Gastrocnemius medialis (tissue), 4 donors: ENCODE data around the gene AHCYL1. TPM values are rescaled to one million over a fixed set of nuclear protein-coding genes. Genes with fewer than 3 reads are reported as not detected.

Source experiments
- ATAC-seq, 2 donors: fragments of 150-250 bp; one replicate each; pipeline ENCODE4 v1.9.1; 2016
- DNase-seq, 2 donors: peaks; one replicate each; pipeline ENCODE4 v3.0.0-alpha.2; 2019
- H3K27ac ChIP-seq, 4 donors: fragments of 200-600 bp; sonication (generic); 1 replicate in 1 of 4; 2 replicates in 3 of 4; pipeline ENCODE4 v1.5.1; 2016 to 2018; ENCODE audit warnings: mild to moderate bottlenecking in 2 of 4, moderate library complexity in 1 of 4
- H3K27me3 ChIP-seq, 3 donors: fragments of 200-600 bp; sonication (generic) in 2 of 3; 1 replicate in 1 of 3; 2 replicates in 2 of 3; pipeline versions ENCODE4 v1.5.1 to v1.6.0; 2016 to 2019; ENCODE audit warnings: mild to moderate bottlenecking in 1 of 3, moderate library complexity in 1 of 3
- H3K36me3 ChIP-seq, 2 donors: fragments of 200-600 bp; sonication (generic) in 1 of 2; one replicate each; pipeline ENCODE4 v1.5.1; 2017 to 2018
- H3K4me1 ChIP-seq, 2 donors: fragments of 200-600 bp; sonication (generic) in 1 of 2; one replicate each; pipeline ENCODE4 v1.5.1; 2016 to 2017; ENCODE audit warnings: mild to moderate bottlenecking in 2 of 2
- H3K4me3 ChIP-seq, 4 donors: fragments of 200-600 bp; sonication (generic) in 3 of 4; 1 replicate in 1 of 4; 2 replicates in 3 of 4; pipeline ENCODE4 v1.5.1; 2016 to 2019; ENCODE audit warnings: mild to moderate bottlenecking in 2 of 4
- H3K9me3 ChIP-seq, 3 donors: fragments of 200-600 bp; sonication (generic) in 2 of 3; 1 replicate in 1 of 3; 2 replicates in 2 of 3; pipeline ENCODE4 v1.5.1; 2016 to 2019
- POLR2A ChIP-seq, 2 donors: fragments of 450-650 bp; IDR thresholded peaks; one replicate each; pipeline ENCODE4 v1.6.1; 2017; ENCODE audit warnings: antibody characterized with exemption in 2 of 2, mild to moderate bottlenecking in 2 of 2, moderate library complexity in 2 of 2
- in situ Hi-C, 4 donors: fragments of 200-750 bp; cut with MboI; loops; one replicate each; pipeline versions ENCODE4 v1.15.0 to v1.8.0; 2017; ENCODE audit warnings: low sequenced_read_pairs in 4 of 4
- intact Hi-C: fragments of 100-400 bp; cut with DNase I; formaldehyde crosslinking; loops from one replicate; pipeline ENCODE4 v1.15.1; 2023; ENCODE audit warnings: low total_unique reads
- total RNA-seq, 4 donors: library from RNA; depleted of rRNA; stranded (reverse); fragments of >200 nt; gene quantifications; one replicate each; pipeline versions ENCODE4 v1.1.0 to v1.2.3, GENCODE V29; 2016
- TF ChIP-seq, protein P1 (sequence below), 5 experiments: fragments of 450-650 bp in 3 of 5; fragments of 200-600 bp in 2 of 5; sonication (generic) in 2 of 5; IDR thresholded peaks in 4 of 5; conservative IDR thresholded peaks in 1 of 5; 1 replicate in 4 of 5; 2 replicates in 1 of 5; pipeline ENCODE4 v1.5.1; 2016 to 2019; ENCODE audit warnings: antibody characterized with exemption in 5 of 5, mild to moderate bottlenecking in 3 of 5, moderate library complexity in 3 of 5

AHCYL1 gene
- total RNA-seq, 4 donors from 2014 or later = 42.3 to 109 (median 69.6) TPM

DNA sequence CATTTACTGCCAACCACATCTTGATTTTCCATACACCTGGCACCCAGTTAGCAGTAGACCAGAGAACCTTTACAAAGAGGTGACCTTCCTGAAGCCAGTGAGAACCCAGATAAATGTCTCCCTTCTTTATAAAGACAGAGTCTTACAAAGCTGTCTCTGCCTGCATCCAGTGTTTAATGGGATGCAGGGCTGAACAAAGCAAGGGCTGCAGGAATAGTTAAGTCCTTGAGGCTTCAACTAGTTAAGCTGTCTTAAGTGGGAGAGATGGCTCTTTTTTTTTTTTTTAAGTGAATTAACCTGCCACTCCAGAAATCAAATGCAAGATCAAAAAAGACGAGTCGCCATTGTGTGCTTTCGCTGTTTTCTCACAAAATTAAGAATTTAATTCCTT is 1.5 kb downstream of the AHCYL1 start:
- intact Hi-C loops (no loop called here), in situ Hi-C loops (loop anchor here (5.0 to 10.0 kb wide), 9 partner anchors 209 to 444 kb away; partner anchors contain the start of genes GNAI3 (in 2 of the 4) and GSTM2 (in 1 of the 4))
- ATAC-seq (no peak), DNase-seq (no peak)
- H3K4me3 ChIP-seq = peak overlapping the region; percentile 74 to 95 (median 82)
- TF ChIP-seq, protein P1, sequence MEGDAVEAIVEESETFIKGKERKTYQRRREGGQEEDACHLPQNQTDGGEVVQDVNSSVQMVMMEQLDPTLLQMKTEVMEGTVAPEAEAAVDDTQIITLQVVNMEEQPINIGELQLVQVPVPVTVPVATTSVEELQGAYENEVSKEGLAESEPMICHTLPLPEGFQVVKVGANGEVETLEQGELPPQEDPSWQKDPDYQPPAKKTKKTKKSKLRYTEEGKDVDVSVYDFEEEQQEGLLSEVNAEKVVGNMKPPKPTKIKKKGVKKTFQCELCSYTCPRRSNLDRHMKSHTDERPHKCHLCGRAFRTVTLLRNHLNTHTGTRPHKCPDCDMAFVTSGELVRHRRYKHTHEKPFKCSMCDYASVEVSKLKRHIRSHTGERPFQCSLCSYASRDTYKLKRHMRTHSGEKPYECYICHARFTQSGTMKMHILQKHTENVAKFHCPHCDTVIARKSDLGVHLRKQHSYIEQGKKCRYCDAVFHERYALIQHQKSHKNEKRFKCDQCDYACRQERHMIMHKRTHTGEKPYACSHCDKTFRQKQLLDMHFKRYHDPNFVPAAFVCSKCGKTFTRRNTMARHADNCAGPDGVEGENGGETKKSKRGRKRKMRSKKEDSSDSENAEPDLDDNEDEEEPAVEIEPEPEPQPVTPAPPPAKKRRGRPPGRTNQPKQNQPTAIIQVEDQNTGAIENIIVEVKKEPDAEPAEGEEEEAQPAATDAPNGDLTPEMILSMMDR (IDR thresholded peaks at IDR 0.05 in 4 of 5, conservative IDR thresholded peaks at IDR 0.05 in 1 of 5) = no peak
- TF ChIP-seq POLR2A (IDR thresholded peaks at IDR 0.05) = no peak
- no peaks in the 10 kb centered on the region for H3K36me3 ChIP-seq
- no peaks in the 10 kb centered on the region for H3K9me3 ChIP-seq
- no peaks in the 10 kb centered on the region for H3K27me3 ChIP-seq
- H3K4me1 ChIP-seq = peaks cover 54 to 64% of the 10 kb centered on the region in 2 donors
- peak overlapping the region; percentile 92 to 99 (median 96) for H3K27ac ChIP-seq

DNA sequence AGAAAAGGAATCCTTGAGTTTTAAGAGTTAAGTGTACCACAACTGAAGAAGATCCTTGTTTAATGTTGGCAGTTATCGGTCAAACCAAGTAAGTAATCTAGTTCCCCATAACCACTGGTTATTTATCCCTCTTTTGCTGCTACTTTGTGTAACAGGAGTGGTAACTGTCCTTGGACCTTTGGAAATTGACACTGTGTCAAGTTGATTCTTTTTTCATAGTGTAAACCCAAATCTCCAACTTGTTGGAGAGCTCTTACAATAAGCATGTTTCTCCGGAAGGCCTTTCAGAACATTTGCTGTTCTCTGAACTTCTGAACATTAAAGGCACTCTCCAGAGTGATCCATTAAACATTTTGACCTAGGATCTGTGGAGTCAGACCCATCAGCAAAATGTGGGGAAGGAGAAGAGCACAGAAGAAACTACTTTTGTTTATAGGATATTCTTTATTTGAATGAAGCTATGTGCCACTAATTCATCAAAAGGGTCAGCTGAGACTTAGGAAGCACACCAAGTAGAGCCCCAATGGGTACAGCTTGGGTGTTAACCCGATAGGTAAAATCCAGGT is 3.9 kb downstream of the AHCYL1 start:
- no peaks in the 10 kb centered on the region for H3K27me3 ChIP-seq
- peak overlapping the region; percentile 92 to 99 (median 96) for H3K27ac ChIP-seq
- peaks cover 71 to 83% of the 10 kb centered on the region in 2 donors for H3K4me1 ChIP-seq
- in situ Hi-C loops (loop anchor here (5.0 to 10.0 kb wide), 9 partner anchors 211 to 446 kb away; partner anchors contain the start of genes GNAI3 (in 2 of the 4) and GSTM2 (in 1 of the 4)), intact Hi-C loops (no loop called here)
- H3K9me3 ChIP-seq = no peaks in the 10 kb centered on the region
- DNase-seq (no peak), ATAC-seq (no peak)
- peak overlapping the region in 1 of 4 donors; percentile 10 for H3K4me3 ChIP-seq
- no peak for TF ChIP-seq POLR2A (IDR thresholded peaks at IDR 0.05)
- TF ChIP-seq, protein P1 (IDR thresholded peaks at IDR 0.05 in 4 of 5, conservative IDR thresholded peaks at IDR 0.05 in 1 of 5) = no peak
- no peaks in the 10 kb centered on the region for H3K36me3 ChIP-seq

DNA sequence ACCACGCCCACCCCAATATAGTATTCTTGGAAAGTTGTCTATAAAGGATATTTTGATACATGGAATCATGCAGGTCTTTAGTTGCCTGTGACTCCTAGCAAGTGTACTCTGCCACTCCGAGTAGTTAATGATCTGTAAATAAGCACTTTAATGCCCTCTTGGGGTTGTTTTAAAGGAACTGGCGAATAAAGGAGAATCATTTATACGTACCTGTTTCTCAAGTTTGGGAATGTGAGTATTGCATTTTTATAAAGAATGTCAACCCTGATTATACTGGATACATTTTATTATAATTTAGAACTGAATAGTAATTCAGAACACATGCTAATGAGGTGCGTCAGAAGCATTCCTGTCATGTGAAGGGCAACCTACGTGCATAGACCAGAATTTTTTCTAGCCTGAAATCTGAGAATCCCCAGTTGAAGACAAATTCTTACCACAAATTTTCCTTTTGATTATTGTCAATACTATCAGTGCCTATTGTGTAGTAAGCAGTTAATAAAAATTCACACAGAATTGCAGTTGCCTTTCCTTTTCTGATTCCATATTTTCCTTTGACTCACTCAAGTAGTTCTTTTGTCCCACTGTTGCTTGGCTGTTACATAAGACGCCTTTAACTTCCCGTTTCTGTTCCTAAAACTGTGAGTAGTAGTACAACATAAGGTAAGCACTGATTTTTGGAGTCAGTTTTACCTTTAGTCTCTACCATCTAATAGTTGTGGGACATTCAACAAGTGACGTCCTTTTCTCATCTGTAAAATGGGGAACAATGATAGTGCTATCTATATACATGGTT is 5.1 kb downstream of the AHCYL1 start:
- H3K9me3 ChIP-seq = no peaks in the 10 kb centered on the region
- intact Hi-C loops (loop anchor here (10.0 kb wide), 1 partner anchor 345 kb away; the partner anchor contains the start of gene RBM15), in situ Hi-C loops (loop anchor here (5.0 to 10.0 kb wide), 9 partner anchors 212 to 447 kb away; partner anchors contain the start of genes GNAI3 (in 2 of the 4) and GSTM2 (in 1 of the 4))
- DNase-seq (no peak), ATAC-seq (peak; percentile 23 to 40)
- no peaks in the 10 kb centered on the region for H3K27me3 ChIP-seq
- no peak for TF ChIP-seq POLR2A (IDR thresholded peaks at IDR 0.05)
- TF ChIP-seq, protein P1 (IDR thresholded peaks at IDR 0.05 in 4 of 5, conservative IDR thresholded peaks at IDR 0.05 in 1 of 5) = no peak
- peak overlapping the region; percentile 92 to 99 (median 96) for H3K27ac ChIP-seq
- H3K4me1 ChIP-seq = peaks cover 80 to 86% of the 10 kb centered on the region in 2 donors
- H3K4me3 ChIP-seq = peak overlapping the region; percentile 10 to 40 (median 35)
- H3K36me3 ChIP-seq = no peaks in the 10 kb centered on the region

DNA sequence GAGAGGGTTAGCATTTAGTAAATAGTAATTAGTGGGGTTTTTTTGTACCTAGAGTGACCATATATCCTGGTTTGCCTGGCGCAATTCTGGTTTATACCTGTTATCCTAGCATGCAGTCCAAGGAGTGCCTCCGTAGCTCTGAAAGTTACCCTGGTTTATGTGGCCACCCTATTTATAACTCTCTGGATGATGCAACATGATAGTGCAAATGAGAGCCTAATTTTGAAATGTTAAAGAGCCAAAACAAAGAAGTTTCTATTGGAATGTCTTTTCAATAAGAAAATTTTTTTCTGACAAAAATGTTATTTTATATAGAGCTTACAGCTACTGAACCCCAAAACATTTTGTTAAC is 5.7 kb downstream of the AHCYL1 start:
- peak overlapping the region; percentile 10 to 40 (median 35) for H3K4me3 ChIP-seq
- H3K4me1 ChIP-seq = peaks cover 86 to 92% of the 10 kb centered on the region in 2 donors
- H3K27ac ChIP-seq = peak overlapping the region; percentile 92 to 99 (median 96)
- no peaks in the 10 kb centered on the region for H3K9me3 ChIP-seq
- in situ Hi-C loops = no loop called here
- DNase-seq = no peak
- peak; percentile 61 to 82 for TF ChIP-seq POLR2A (IDR thresholded peaks at IDR 0.05)
- TF ChIP-seq, protein P1 (IDR thresholded peaks at IDR 0.05 in 4 of 5, conservative IDR thresholded peaks at IDR 0.05 in 1 of 5) = no peak
- no peaks in the 10 kb centered on the region for H3K27me3 ChIP-seq
- H3K36me3 ChIP-seq = no peaks in the 10 kb centered on the region
- intact Hi-C loops = loop anchor here (10.0 kb wide), 1 partner anchor 345 kb away; the partner anchor contains the start of gene RBM15
- ATAC-seq = peak; percentile 87
